Stimulated activated CD4-positive, alpha-beta T cell treated with anti-CD3 and anti-CD28 coated beads, Interleukin-12 subunit alpha, Interleukin-12 subunit beta, amount 100 ng/mL, for 48 hours (primary cell): Measurements from ENCODE around the gene PTPN14.

ENCODE experiments used
- DNase-seq, 3 donors: peaks; one replicate each; pipeline ENCODE4 v3.0.0-alpha.2; 2020; ENCODE audit warnings: low read depth in 2 of 3, low spot score in 1 of 3

PTPN14 gene

GRCh38 chr1:214569357-214570004 lies 18.1 kb upstream of the PTPN14 start:
- no peak for DNase-seq

GRCh38 chr1:214568328-214568727 lies 16.9 kb upstream of the PTPN14 start:
- DNase-seq = no peak

GRCh38 chr1:214567481-214567980 lies 16.1 kb upstream of the PTPN14 start:
- no peak for DNase-seq

- peak in 2 of 3 donors; percentile 10 to 14 for DNase-seq
Measured at GRCh38 chr1:214566158-214567104, 15.0 kb upstream of the PTPN14 start.

- DNase-seq = no peak
Measured at GRCh38 chr1:214565310-214565709, 13.9 kb upstream of the PTPN14 start.

- no peak for DNase-seq
Measured at GRCh38 chr1:214563881-214564280, 12.5 kb upstream of the PTPN14 start.

GRCh38 chr1:214557952-214558735 lies 6.7 kb upstream of the PTPN14 start:
- DNase-seq = no peak

- DNase-seq = no peak
Measured at GRCh38 chr1:214553142-214553710, 1.8 kb upstream of the PTPN14 start.

GRCh38 chr1:214552174-214552608 lies 789 bp upstream of the PTPN14 start:
- DNase-seq = no peak

GRCh38 chr1:214550857-214551435 lies 456 bp downstream of the PTPN14 start:
- DNase-seq = no peak

GRCh38 chr1:214550013-214550856 lies 1.2 kb downstream of the PTPN14 start:
- DNase-seq = no peak

- no peak for DNase-seq
Measured at GRCh38 chr1:214549604-214550003, 1.8 kb downstream of the PTPN14 start.

GRCh38 chr1:214548988-214549387 lies 2.4 kb downstream of the PTPN14 start:
- DNase-seq = no peak

- DNase-seq = no peak
Measured at GRCh38 chr1:214548271-214548670, 3.1 kb downstream of the PTPN14 start.

GRCh38 chr1:214547747-214548146 lies 3.7 kb downstream of the PTPN14 start:
- DNase-seq = no peak

GRCh38 chr1:214546886-214547641 lies 4.3 kb downstream of the PTPN14 start:
- no peak for DNase-seq

- no peak for DNase-seq
Measured at GRCh38 chr1:214546084-214546483, 5.3 kb downstream of the PTPN14 start.

- no peak for DNase-seq
Measured at GRCh38 chr1:214545293-214545692, 6.1 kb downstream of the PTPN14 start.

GRCh38 chr1:214544791-214545190 lies 6.6 kb downstream of the PTPN14 start:
- no peak for DNase-seq
